Transverse colon (tissue), 4 donors: Measurements from ENCODE around the gene UTP11.

ENCODE experiments used
- CTCF ChIP-seq, 5 experiments: fragments of 200-600 bp in 3 of 5; fragments of 450-650 bp in 2 of 5; sonication (generic) in 3 of 5; IDR thresholded peaks; 1 replicate in 2 of 5; 2 replicates in 3 of 5; pipeline ENCODE4 v1.5.1; 2016 to 2017; ENCODE audit warnings: antibody characterized with exemption in 5 of 5, inconsistent platforms in 3 of 5, mild to moderate bottlenecking in 2 of 5, moderate library complexity in 1 of 5
- EP300 ChIP-seq: sonication (generic); formaldehyde crosslinking; IDR thresholded peaks from one replicate; pipeline ENCODE4 v1.6.1; 2017; ENCODE audit warnings: antibody characterized with exemption, low read depth
- POLR2A ChIP-seq: fragments of 450-650 bp; IDR thresholded peaks from one replicate; pipeline ENCODE4 v1.6.1; 2016; ENCODE audit warnings: antibody characterized with exemption, mild to moderate bottlenecking, moderate library complexity
- POLR2AphosphoS5 ChIP-seq, 3 donors: sonication (generic); formaldehyde crosslinking; IDR thresholded peaks; one replicate each; pipeline ENCODE4 v1.6.1; 2016; ENCODE audit warnings: antibody characterized with exemption in 3 of 3

GRCh38 chr1:38027201-38028104 is 14.9 kb downstream of the UTP11 start:
- TF ChIP-seq CTCF (IDR thresholded peaks at IDR 0.05) (no peak), POLR2AphosphoS5 (IDR thresholded peaks at IDR 0.05) (no peak), POLR2A (no peak), EP300 (no peak)
